Peyer's patch (tissue), 4 donors: ENCODE data around the gene KRT14. TPM values are rescaled to one million over a fixed set of nuclear protein-coding genes. Genes with fewer than 3 reads are reported as not detected.

Source experiments
- DNase-seq, 3 donors: peaks; one replicate each; pipeline ENCODE4 v3.0.0-alpha.2; 2017 to 2019
- H3K27ac ChIP-seq, 4 donors: fragments of 200-600 bp; sonication (generic); one replicate each; pipeline ENCODE4 v1.5.1; 2016 to 2019
- H3K27me3 ChIP-seq, 2 donors: fragments of 200-600 bp; sonication (generic); one replicate each; pipeline ENCODE4 v1.5.1; 2019
- H3K36me3 ChIP-seq, 3 donors: fragments of 200-600 bp; sonication (generic); one replicate each; pipeline ENCODE4 v1.5.1; 2016 to 2019
- H3K4me1 ChIP-seq, 4 donors: fragments of 200-600 bp; sonication (generic); one replicate each; pipeline ENCODE4 v1.5.1; 2016 to 2019
- H3K4me3 ChIP-seq, 4 donors: fragments of 200-600 bp; sonication (generic); 1 replicate in 3 of 4; 2 replicates in 1 of 4; pipeline ENCODE4 v1.5.1; 2016 to 2019; ENCODE audit warnings: mild to moderate bottlenecking in 1 of 4
- H3K9me3 ChIP-seq, 4 donors: fragments of 200-600 bp; sonication (generic); one replicate each; pipeline ENCODE4 v1.5.1; 2016 to 2019; ENCODE audit warnings: mild to moderate bottlenecking in 1 of 4
- POLR2A ChIP-seq, 2 donors: fragments of 450-650 bp; IDR thresholded peaks; one replicate each; pipeline ENCODE4 v1.5.1; 2017; ENCODE audit warnings: antibody characterized with exemption in 2 of 2, mild to moderate bottlenecking in 2 of 2, moderate library complexity in 2 of 2
- total RNA-seq, 4 donors: library from RNA; depleted of rRNA; stranded (reverse); fragments of >200 nt; gene quantifications; one replicate each; pipeline ENCODE4 v1.1.0, GENCODE V29; 2016
- TF ChIP-seq, protein P1 (sequence below), 6 experiments: fragments of 450-650 bp in 4 of 6; fragments of 200-600 bp in 2 of 6; sonication (generic) in 1 of 6; IDR thresholded peaks; one replicate each; pipeline ENCODE4 v1.5.1; 2017 to 2019; ENCODE audit warnings: antibody characterized with exemption in 6 of 6, mild to moderate bottlenecking in 3 of 6, moderate library complexity in 1 of 6

Gene KRT14
- total RNA-seq, 4 donors from 2014 or later: 3.4 to 8.9 (median 6.3) TPM

DNA sequence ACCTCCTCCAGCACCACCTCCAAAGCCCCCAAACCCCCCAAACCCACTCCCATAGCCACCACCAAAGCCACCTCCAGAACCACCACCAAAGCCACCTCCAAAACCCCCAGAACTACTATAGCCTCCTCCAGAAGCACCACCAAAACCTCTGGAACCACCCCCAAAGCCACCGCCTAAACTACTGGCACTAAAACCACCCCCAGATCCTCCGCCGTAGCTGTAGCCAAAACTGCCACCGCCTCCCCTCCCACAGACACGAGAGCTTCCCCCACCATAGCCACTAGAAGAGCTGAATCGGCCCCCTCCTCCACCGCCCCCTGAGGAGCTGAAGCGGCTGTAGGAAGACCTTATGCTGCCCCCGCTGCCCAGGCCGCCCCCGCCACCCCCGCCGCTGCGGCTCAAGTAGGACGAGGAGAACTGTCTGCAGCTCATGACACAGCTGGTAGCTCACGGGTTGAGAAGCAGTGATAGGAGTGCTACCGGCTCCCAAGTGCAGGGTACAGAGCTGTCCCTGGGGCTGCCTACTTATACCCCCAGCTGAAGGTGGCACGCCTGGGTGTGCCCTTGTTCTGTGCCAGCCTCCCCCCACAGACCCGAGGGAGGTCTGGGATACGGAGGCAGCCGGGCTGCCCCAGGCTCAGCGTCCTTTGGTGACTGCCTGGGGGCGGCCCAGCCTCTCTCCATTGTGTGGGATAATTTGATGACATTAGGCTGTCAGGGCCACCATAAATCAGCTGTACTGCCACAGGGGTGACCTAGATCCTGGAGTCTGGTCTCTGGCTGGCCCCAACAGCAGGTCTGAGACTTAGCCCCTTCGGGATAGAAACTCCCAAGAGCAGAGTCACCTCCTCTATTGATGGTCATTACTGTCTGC, 14.9 kb downstream of the KRT14 start, which contains the start of gene KRT9:
Gene KRT9 (minus strand): TSS at position 499 of the 874 bp plus-strand sequence. CDS start 67 bp downstream, at position 432.
- H3K9me3 ChIP-seq: no peaks in the 10 kb centered on the region
- TF ChIP-seq POLR2A (IDR thresholded peaks at IDR 0.05): no peak
- no peaks in the 10 kb centered on the region for H3K36me3 ChIP-seq
- H3K27me3 ChIP-seq: no peaks in the 10 kb centered on the region
- H3K27ac ChIP-seq: no peak within 1 kb of the TSS
- peaks cover 0 to 5% (median 1%) of the 10 kb centered on the region in 4 donors for H3K4me1 ChIP-seq
- no peak for DNase-seq
- no peak within 1 kb of the TSS for H3K4me3 ChIP-seq

DNA sequence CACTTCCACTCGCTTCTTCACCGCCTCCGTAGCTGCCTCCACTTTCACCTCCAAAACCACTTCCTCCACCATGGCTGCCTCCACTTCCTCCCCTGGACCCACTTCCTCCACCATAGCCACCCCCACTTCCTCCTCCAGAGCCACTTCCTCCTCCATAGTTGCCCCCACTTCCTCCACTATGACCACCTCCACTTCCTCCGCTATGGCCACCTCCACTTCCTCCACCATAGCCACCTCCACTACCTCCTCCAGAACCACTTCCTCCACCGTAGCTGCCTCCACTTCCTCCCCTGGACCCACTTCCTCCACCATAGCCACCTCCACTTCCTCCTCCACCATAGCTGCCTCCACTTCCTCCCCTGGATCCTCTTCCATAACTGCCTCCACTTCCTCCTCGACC, 19.4 kb downstream of the KRT14 start:
- no peaks in the 10 kb centered on the region for H3K4me1 ChIP-seq
- no peak for TF ChIP-seq POLR2A (IDR thresholded peaks at IDR 0.05)
- TF ChIP-seq, protein P1, sequence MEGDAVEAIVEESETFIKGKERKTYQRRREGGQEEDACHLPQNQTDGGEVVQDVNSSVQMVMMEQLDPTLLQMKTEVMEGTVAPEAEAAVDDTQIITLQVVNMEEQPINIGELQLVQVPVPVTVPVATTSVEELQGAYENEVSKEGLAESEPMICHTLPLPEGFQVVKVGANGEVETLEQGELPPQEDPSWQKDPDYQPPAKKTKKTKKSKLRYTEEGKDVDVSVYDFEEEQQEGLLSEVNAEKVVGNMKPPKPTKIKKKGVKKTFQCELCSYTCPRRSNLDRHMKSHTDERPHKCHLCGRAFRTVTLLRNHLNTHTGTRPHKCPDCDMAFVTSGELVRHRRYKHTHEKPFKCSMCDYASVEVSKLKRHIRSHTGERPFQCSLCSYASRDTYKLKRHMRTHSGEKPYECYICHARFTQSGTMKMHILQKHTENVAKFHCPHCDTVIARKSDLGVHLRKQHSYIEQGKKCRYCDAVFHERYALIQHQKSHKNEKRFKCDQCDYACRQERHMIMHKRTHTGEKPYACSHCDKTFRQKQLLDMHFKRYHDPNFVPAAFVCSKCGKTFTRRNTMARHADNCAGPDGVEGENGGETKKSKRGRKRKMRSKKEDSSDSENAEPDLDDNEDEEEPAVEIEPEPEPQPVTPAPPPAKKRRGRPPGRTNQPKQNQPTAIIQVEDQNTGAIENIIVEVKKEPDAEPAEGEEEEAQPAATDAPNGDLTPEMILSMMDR (IDR thresholded peaks at IDR 0.05): no peak
- H3K36me3 ChIP-seq: no peaks in the 10 kb centered on the region
- H3K27ac ChIP-seq: no peak overlapping the region
- H3K9me3 ChIP-seq: no peaks in the 10 kb centered on the region
- H3K4me3 ChIP-seq: no peak overlapping the region
- no peaks in the 10 kb centered on the region for H3K27me3 ChIP-seq
- no peak for DNase-seq

GRCh38 chr17:41565338-41565737, 21.4 kb downstream of the KRT14 start:
- Histone ChIP-seq H3K27ac (no peak overlapping the region), H3K4me1 (no peaks in the 10 kb centered on the region), H3K4me3 (no peak overlapping the region), H3K36me3 (no peaks in the 10 kb centered on the region), H3K9me3 (no peaks in the 10 kb centered on the region), H3K27me3 (no peaks in the 10 kb centered on the region)
- TF ChIP-seq, protein P1 (IDR thresholded peaks at IDR 0.05): no peak
- TF ChIP-seq POLR2A (IDR thresholded peaks at IDR 0.05): no peak
- no peak for DNase-seq

- Histone ChIP-seq H3K4me3 (no peak overlapping the region), H3K27ac (no peak overlapping the region), H3K9me3 (no peaks in the 10 kb centered on the region), H3K4me1 (no peaks in the 10 kb centered on the region), H3K27me3 (no peaks in the 10 kb centered on the region), H3K36me3 (no peaks in the 10 kb centered on the region)
- DNase-seq: no peak
- no peak for TF ChIP-seq POLR2A (IDR thresholded peaks at IDR 0.05)
- TF ChIP-seq, protein P1 (IDR thresholded peaks at IDR 0.05): no peak
These were observed 23.0 kb downstream of the KRT14 start for GRCh38 chr17:41563607-41564170.

GRCh38 chr17:41561554-41561953, 25.1 kb downstream of the KRT14 start:
- Histone ChIP-seq H3K27ac (no peak overlapping the region), H3K9me3 (no peaks in the 10 kb centered on the region), H3K4me3 (no peak overlapping the region), H3K36me3 (no peaks in the 10 kb centered on the region), H3K4me1 (no peaks in the 10 kb centered on the region), H3K27me3 (no peaks in the 10 kb centered on the region)
- no peak for DNase-seq
- TF ChIP-seq, protein P1 (IDR thresholded peaks at IDR 0.05): no peak
- TF ChIP-seq POLR2A (IDR thresholded peaks at IDR 0.05): no peak

DNA sequence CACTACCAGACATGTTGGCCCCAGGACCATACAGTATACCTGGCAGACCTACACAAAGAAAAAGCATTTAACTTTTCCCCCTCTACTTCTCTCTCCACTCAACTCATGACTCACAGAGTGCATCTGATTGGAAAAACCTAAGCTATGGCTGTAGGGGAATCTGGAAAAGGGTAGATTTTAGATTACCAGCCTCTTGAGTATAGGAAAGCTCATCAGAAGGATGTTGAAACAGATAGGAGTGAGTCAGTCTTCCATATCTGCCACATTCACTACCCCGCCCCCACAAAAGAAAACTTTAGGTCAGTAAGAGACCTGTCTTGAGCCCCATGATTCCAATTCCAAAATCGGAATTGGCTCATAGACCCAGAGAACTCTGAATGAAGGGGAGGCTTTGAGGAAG, 27.1 kb downstream of the KRT14 start:
- Histone ChIP-seq H3K27me3 (no peaks in the 10 kb centered on the region), H3K4me3 (no peak overlapping the region), H3K36me3 (no peaks in the 10 kb centered on the region), H3K4me1 (peaks cover 0 to 12% (median 2%) of the 10 kb centered on the region in 4 donors), H3K27ac (no peak overlapping the region), H3K9me3 (no peaks in the 10 kb centered on the region)
- DNase-seq: no peak
- TF ChIP-seq, protein P1 (IDR thresholded peaks at IDR 0.05): no peak
- no peak for TF ChIP-seq POLR2A (IDR thresholded peaks at IDR 0.05)
